ENCODE measurements around the gene POLR1C.
"Not testable (repeated sequence)": the region's sequence is repeated elsewhere in the genome, so short reads cannot be mapped to it uniquely, and the experiment has no call there.

POLR1C gene

GRCh38 chr6:43516697-43517504 lies at the start of gene POLR1C, which contains the start of gene YIPF3:
Gene POLR1C, plus strand, starts transcription at chr6:43517089. Its CDS starts 21 bp downstream, at chr6:43517110.
Gene YIPF3, minus strand, starts transcription at chr6:43516926. Its CDS starts 119 bp downstream, at chr6:43516807.
- peak; percentile 95 for FAIRE-seq

- not testable (repeated sequence) for FAIRE-seq
Observed at GRCh38 chr6:43467265-43467664, 49.6 kb upstream of the POLR1C start.

GRCh38 chr6:43467752-43468151 lies 49.1 kb upstream of the POLR1C start:
- FAIRE-seq, result no peak

DNA sequence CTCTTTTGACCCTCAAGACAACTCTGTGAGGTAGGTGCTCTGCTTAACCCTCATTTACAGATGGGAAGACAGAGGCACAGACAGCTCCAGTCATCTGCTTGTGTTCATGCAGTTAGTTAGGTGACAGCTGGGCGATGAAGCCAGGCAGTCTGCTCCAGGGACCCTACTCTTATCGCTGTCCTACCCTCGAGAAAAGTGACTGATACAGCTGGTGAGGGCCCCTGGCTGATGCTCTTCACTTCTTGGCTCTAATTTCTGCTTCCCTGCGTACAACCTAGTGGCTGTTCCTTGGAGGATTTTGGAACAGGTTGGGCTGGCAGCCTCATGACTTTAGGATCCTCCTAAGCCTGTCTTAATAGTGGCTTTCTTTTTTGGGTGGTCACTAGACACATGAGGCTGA lies 48.6 kb upstream of the POLR1C start:
- no peak for FAIRE-seq

DNA sequence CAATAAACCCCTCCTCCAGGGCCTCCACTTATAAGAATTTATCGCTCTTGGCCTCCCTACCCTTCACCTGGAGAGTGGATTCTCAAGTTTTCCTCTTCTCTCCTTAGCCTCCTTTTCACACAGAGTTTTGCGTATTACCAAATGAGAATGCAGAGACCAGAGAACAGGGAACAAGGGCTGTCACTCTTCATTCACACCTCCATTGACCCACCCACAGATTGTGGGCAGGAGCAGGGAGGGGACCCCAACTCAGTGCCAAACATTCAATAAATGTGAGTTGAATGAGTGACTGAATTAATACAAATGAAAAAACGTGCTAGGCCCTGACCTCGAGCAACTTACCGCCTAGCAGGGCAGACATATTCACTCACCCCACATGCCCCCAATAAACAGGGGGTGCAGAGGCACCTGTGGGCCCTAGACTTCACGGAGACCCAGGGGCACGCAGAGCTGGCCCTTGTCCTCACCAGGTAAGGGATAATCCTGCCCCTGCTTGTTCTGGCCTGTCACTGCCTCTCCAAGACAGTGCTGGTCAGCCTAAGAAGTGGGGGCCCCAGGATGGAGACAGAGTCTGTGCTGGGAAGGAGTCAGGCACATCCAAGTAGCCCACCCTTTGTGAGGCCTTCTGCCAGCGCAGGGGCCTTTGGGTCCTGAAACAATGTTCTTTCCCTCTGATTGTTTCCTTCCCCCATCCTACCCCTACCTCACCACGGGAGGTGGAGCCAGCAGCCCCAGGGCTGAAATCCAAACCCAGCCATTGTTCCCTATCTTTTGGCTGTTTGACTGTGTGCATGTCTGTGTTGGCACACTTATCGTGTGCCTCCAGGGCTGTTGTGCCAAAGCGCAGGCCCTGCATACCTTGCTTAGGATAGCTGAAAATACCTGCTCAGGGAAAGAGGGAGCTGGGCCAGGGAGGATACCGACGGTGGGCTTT lies 47.9 kb upstream of the POLR1C start:
- no peak for FAIRE-seq

GRCh38 chr6:43469947-43470346 lies 46.9 kb upstream of the POLR1C start:
- no peak for FAIRE-seq

DNA sequence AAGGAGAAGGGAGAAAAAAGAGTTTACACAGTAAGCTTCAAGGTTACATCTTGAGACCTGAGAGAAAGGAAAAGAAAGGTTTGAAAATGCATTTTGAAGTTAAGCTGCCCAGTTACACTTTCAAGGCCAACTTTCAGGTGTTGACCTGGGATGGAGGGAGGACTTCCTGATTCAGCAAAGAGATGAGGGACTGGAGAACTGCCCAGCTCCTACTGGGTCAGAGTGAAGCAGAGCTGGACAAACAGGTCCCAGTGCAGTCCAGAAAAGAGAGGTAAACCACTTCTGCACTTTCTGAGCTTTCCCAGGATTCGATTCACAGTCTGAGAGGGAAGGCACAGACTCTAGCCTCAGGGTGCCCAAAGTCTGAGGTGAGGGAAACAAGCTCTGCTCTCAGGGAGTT lies 45.5 kb upstream of the POLR1C start:
- no peak for FAIRE-seq

- FAIRE-seq, result no peak
Observed at GRCh38 chr6:43472515-43472914, 44.4 kb upstream of the POLR1C start.

DNA sequence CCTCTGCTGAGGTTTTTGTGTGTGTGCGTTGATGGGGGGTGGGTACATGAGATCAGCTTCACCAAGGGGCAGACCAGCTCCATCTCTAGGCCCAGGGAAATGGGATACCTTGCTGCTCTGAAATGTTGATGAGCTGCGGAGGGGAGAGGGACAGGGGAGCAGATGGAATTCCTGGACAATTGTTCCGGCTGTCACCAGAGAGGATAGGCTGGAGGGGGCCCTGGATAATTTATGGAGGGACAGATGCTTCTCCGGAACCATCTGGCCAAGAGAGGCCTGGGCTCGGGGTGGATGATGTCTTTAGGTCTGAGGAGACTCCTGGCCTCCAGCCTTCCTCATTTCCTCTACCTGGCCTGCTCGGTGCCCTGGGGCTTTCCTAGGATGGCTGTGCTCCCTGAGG lies 41.4 kb upstream of the POLR1C start:
- FAIRE-seq, result no peak

DNA sequence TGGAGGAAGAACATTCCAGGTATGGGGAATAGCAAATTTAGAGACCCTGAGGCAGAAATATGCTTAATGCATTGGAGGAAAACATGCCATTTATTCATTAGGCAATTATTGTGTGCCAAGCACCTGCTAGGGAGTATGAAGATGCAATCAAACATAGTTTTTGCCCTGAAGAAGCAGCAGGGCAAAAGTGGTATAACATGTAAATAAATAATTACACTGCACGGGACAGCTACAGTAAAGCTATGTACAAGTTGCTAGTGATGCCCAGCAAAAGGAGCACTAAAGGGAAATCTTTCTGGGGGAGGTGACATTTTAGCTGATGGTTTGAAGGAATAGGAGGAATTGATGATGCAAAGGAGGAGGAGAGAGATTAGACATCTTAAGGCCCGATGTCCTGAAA lies 40.1 kb upstream of the POLR1C start:
- FAIRE-seq, result no peak

GRCh38 chr6:43477235-43478007 lies 39.5 kb upstream of the POLR1C start, which contains the start of gene TJAP1:
Gene TJAP1, plus strand, starts transcription at chr6:43477570. Its CDS starts 21,432 bp downstream, at chr6:43499002.
- FAIRE-seq, result peak; percentile 86

- no peak for FAIRE-seq
Observed at GRCh38 chr6:43478008-43478372, 38.9 kb upstream of the POLR1C start.

- FAIRE-seq, result no peak
Observed at GRCh38 chr6:43481075-43481474, 35.8 kb upstream of the POLR1C start.

GRCh38 chr6:43481591-43482236 lies 35.2 kb upstream of the POLR1C start:
- no peak for FAIRE-seq

DNA sequence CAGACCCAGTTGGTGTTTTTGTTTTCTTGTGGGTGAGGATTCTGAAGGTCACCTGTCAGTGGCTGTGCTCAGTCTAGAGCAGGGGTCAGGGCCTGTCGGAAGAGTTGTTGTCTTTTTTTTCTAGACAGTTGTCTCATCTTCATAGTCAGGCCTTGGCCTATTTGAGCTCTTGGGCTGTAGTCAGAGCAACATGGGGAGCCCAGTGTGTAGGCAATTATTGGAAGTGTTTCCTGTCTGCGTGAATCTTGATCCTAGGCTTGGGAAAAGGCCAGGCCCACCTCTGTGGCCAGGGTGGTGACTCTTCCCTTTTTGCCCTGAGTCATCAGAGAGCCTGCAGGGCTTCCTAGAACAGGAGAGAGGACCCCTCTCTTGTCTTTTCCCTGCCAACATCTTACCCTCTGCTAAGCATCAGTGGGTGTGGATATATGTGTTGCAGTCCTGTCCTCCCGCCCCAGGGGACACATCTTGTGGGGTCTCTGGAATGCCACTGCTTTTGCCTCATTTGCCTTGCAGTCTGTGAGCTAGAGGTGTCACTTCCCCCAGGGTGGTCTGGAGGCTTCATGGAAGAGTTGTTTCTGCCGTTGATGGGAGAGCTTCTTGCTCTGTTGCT lies 28.1 kb upstream of the POLR1C start:
- no peak for FAIRE-seq

DNA sequence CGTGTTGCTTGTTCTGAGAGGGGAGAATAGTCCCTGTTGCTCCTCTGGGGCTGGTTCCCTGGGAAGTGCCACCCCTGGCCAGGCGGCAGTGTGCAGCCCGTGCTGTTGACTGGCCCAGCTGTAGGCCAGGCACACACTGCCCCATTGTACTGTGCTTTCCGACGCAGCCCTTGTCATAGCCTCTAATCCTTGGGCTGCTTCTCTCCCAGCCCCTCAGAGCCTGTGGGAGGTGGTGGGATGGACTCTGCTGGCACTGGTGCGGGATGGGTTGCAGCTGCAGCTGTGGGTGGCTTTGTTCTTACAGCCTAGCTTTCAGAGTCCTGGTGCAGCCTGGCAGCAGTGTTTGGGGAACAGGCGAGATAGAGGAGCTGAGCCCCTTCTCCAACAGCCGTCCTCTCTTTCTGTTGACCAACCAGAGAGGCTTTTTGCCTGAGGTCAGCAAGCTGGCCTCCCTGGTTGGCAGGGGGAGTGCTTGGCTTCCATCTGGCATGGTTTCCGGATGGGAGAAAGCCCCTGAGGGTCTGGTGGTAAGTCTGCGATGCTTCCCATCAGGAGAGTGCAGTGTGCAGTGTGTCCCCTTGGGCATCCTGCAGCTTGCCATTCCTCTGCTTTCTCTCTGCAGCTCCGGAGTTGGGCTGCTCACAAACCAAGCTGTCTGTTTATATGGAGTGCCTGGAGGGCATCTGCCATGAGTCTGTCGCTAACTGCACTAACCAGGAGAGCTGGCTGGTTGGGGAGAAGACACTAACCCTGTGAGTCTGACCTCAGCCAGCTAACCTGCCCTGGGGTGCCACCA lies 27.4 kb upstream of the POLR1C start:
- no peak for FAIRE-seq

GRCh38 chr6:43490523-43490939 lies 26.4 kb upstream of the POLR1C start:
- FAIRE-seq, result no peak

GRCh38 chr6:43491750-43492661 lies 24.9 kb upstream of the POLR1C start:
- FAIRE-seq, result no peak

- FAIRE-seq, result no peak
Observed at GRCh38 chr6:43492673-43493072, 24.2 kb upstream of the POLR1C start.

DNA sequence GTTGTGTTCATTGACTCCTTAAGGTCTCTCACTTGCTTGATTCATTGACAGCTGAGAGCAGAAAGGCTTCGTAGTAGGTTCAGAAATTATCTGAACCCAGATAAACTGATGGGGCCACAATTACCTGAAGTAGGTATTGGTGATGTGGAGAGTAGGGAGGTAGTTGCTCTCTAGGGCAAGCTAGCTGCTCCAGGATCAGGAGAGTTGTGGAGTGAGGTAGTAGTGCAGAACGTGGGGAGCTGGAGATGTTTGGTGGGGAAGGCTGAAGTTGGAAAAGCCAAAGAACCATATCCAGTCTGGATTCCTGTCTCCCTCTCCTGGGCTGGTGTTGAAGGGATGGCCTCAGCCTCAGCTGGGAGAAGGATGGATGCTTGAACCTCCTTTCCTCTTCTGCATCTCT lies 23.7 kb upstream of the POLR1C start:
- FAIRE-seq, result no peak

Measured in G401.6 (cell line).